H9 (cell line): Measurements from ENCODE around the gene LRRC26. TPM values are rescaled to one million over a fixed set of nuclear protein-coding genes. Genes with fewer than 3 reads are reported as not detected.

Experiments used
- DNase-seq: peaks from one replicate; pipeline ENCODE4 v3.0.0-alpha.2; 2017
- H2AFZ ChIP-seq: one replicate; pipeline ENCODE4 v1.6.1; 2013; ENCODE audit warnings: mild to moderate bottlenecking, low read length, control low read depth, moderate library complexity
- H2AK5ac ChIP-seq: 2 replicates; pipeline ENCODE4 v1.6.1; 2013; ENCODE audit warnings: low read length, control low read depth, mixed read lengths; ENCODE audit not compliant: insufficient read length
- H2BK120ac ChIP-seq: one replicate; pipeline ENCODE4 v1.6.1; 2013; ENCODE audit warnings: low read depth, mild to moderate bottlenecking, low read length, control low read depth, inconsistent platforms; ENCODE audit not compliant: poor library complexity, severe bottlenecking
- H2BK12ac ChIP-seq: 2 replicates; pipeline ENCODE4 v1.6.1; 2013; ENCODE audit warnings: low read length, control low read depth, mixed read lengths, low read depth; ENCODE audit not compliant: insufficient read length
- H2BK15ac ChIP-seq: 2 replicates; pipeline ENCODE4 v1.6.1; 2013; ENCODE audit warnings: low read depth, low read length, control low read depth
- H2BK20ac ChIP-seq: one replicate; pipeline ENCODE4 v1.6.1; 2013; ENCODE audit warnings: low read depth, mild to moderate bottlenecking, low read length, control low read depth, inconsistent platforms; ENCODE audit not compliant: poor library complexity, severe bottlenecking
- H2BK5ac ChIP-seq: 2 replicates; pipeline ENCODE4 v1.6.1; 2013; ENCODE audit warnings: low read length, control low read depth, mixed read lengths; ENCODE audit not compliant: insufficient read length
- H3K14ac ChIP-seq: 2 replicates; pipeline ENCODE4 v1.6.1; 2013; ENCODE audit warnings: low read length, control low read depth; ENCODE audit not compliant: insufficient read depth
- H3K18ac ChIP-seq: 2 replicates; pipeline ENCODE4 v1.6.1; 2013; ENCODE audit warnings: low read depth, mild to moderate bottlenecking, mixed read lengths, low read length, control low read depth; ENCODE audit not compliant: insufficient read length
- H3K23ac ChIP-seq: 2 replicates; pipeline ENCODE4 v1.6.1; 2013; ENCODE audit warnings: low read length, control low read depth, mixed read lengths, low read depth; ENCODE audit not compliant: insufficient read length
- H3K23me2 ChIP-seq: 2 replicates; pipeline ENCODE4 v1.6.1; 2013; ENCODE audit warnings: low read depth, mild to moderate bottlenecking, mixed read lengths, low read length, control low read depth; ENCODE audit not compliant: insufficient read length, poor library complexity, severe bottlenecking
- H3K27ac ChIP-seq: 2 replicates; pipeline ENCODE4 v1.5.1; 2013; ENCODE audit warnings: low read length, control low read depth, mixed read lengths, low read depth; ENCODE audit not compliant: insufficient read length
- H3K27me3 ChIP-seq: 2 replicates; pipeline ENCODE4 v1.6.1; 2013; ENCODE audit warnings: low read length, control low read depth, inconsistent platforms; ENCODE audit not compliant: insufficient read depth
- H3K4ac ChIP-seq: 2 replicates; pipeline ENCODE4 v1.6.1; 2013; ENCODE audit warnings: low read depth, mild to moderate bottlenecking, control low read depth, inconsistent platforms, low read length, moderate library complexity
- H3K4me1 ChIP-seq: 2 replicates; pipeline ENCODE4 v1.6.1; 2013; ENCODE audit warnings: low read length, control low read depth, inconsistent platforms; ENCODE audit not compliant: insufficient read depth
- H3K4me2 ChIP-seq: 2 replicates; pipeline ENCODE4 v1.6.1; 2013; ENCODE audit warnings: low read length, control low read depth, mixed read lengths; ENCODE audit not compliant: insufficient read length, insufficient read depth
- H3K56ac ChIP-seq: 2 replicates; pipeline ENCODE4 v1.6.1; 2013; ENCODE audit warnings: low read depth, mild to moderate bottlenecking, mixed read lengths, low read length, control low read depth; ENCODE audit not compliant: insufficient read length
- H3K79me1 ChIP-seq: 2 replicates; pipeline ENCODE4 v1.6.1; 2013; ENCODE audit warnings: low read depth, mild to moderate bottlenecking, moderate library complexity, low read length, control low read depth, inconsistent platforms; ENCODE audit not compliant: insufficient read depth, poor library complexity, severe bottlenecking
- H3K79me2 ChIP-seq: 2 replicates; pipeline ENCODE4 v1.6.1; 2013; ENCODE audit warnings: low read length, control low read depth, inconsistent platforms; ENCODE audit not compliant: insufficient read depth
- H3K9ac ChIP-seq: 2 replicates; pipeline ENCODE4 v1.6.1; 2013; ENCODE audit warnings: low read length, control low read depth, mixed read lengths; ENCODE audit not compliant: insufficient read length; ENCODE audit errors: extremely low read depth
- H3K9me3 ChIP-seq: one replicate; pipeline ENCODE4 v1.6.1; 2013; ENCODE audit warnings: low read depth, low read length, inconsistent platforms; ENCODE audit not compliant: control insufficient read depth
- H3T11ph ChIP-seq: one replicate; pipeline ENCODE4 v1.6.1; 2013; ENCODE audit warnings: mild to moderate bottlenecking, low read length, control low read depth, inconsistent platforms
- H4K20me1 ChIP-seq: one replicate; pipeline ENCODE4 v1.6.1; 2013; ENCODE audit not compliant: control insufficient read depth, insufficient read length, insufficient read depth
- H4K5ac ChIP-seq: 2 replicates; pipeline ENCODE4 v1.6.1; 2013; ENCODE audit warnings: low read depth, mild to moderate bottlenecking, mixed read lengths, low read length, control low read depth; ENCODE audit not compliant: insufficient read length
- H4K8ac ChIP-seq: replicated peaks from 2 replicates; pipeline ENCODE4 v1.6.1; 2013; ENCODE audit warnings: low read length, control low read depth, mixed read lengths, low read depth; ENCODE audit not compliant: insufficient read length
- H4K91ac ChIP-seq: 2 replicates; pipeline ENCODE4 v1.6.1; 2013; ENCODE audit warnings: low read depth, mild to moderate bottlenecking, moderate library complexity, mixed read lengths, low read length, control low read depth; ENCODE audit not compliant: insufficient read length
- H3K27ac Mint-ChIP-seq, 3 experiments: 2 replicates in 2 of 3; 3 replicates in 1 of 3; pipeline ENCODE4 v1.8.0; 2020 to 2021; ENCODE audit warnings: mixed read lengths in 3 of 3, mild to moderate bottlenecking in 1 of 3, moderate library complexity in 1 of 3
- H3K27me3 Mint-ChIP-seq: 2 replicates; pipeline ENCODE4 v1.8.0; 2021; ENCODE audit warnings: low read depth, mild to moderate bottlenecking, moderate library complexity, mixed read lengths
- H3K36me3 Mint-ChIP-seq, 3 experiments: 2 replicates in 2 of 3; 3 replicates in 1 of 3; pipeline ENCODE4 v1.8.0; 2020 to 2021; ENCODE audit warnings: low read depth in 3 of 3, mixed read lengths in 3 of 3; ENCODE audit not compliant: insufficient read depth in 1 of 3
- H3K4me1 Mint-ChIP-seq, 2 experiments: 2 replicates each; pipeline ENCODE4 v1.8.0; 2020; ENCODE audit warnings: mixed read lengths in 2 of 2
- H3K4me3 Mint-ChIP-seq, 2 experiments: 2 replicates in 1 of 2; 3 replicates in 1 of 2; pipeline ENCODE4 v1.8.0; 2020 to 2021; ENCODE audit warnings: mild to moderate bottlenecking in 2 of 2, mixed read lengths in 2 of 2, moderate library complexity in 1 of 2
- H3K9me3 Mint-ChIP-seq, 2 experiments: 2 replicates in 1 of 2; 3 replicates in 1 of 2; pipeline ENCODE4 v1.8.0; 2020; ENCODE audit warnings: mild to moderate bottlenecking in 2 of 2, mixed read lengths in 2 of 2, moderate library complexity in 1 of 2
- WGBS: extraction: QIAGEN DNeasy Blood & Tissue Kit; methylation state at CpG from one replicate; pipeline ENCODE4 v1.1.7; 2013; ENCODE audit warnings: missing lambda C conversion rate, low lambda C conversion rate, mixed read lengths; ENCODE audit not compliant: insufficient read length; ENCODE audit errors: extremely low coverage; 5-methylcytosine and 5-hydroxymethylcytosine counted together
- total RNA-seq: library from RNA; stranded (reverse); gene quantifications from 2 replicates; pipeline ENCODE4 v1.2.1, GENCODE V29; 2021
- TF ChIP-seq, protein P1 (sequence below): fragments of 200-600 bp; sonication (generic); conservative IDR thresholded peaks from 3 replicates; pipeline ENCODE4 v1.8.0; 2021; ENCODE audit warnings: antibody characterized with exemption, mild to moderate bottlenecking

Gene LRRC26
- total RNA-seq, 1 experiment from 2014 or later = 0.96 TPM

DNA sequence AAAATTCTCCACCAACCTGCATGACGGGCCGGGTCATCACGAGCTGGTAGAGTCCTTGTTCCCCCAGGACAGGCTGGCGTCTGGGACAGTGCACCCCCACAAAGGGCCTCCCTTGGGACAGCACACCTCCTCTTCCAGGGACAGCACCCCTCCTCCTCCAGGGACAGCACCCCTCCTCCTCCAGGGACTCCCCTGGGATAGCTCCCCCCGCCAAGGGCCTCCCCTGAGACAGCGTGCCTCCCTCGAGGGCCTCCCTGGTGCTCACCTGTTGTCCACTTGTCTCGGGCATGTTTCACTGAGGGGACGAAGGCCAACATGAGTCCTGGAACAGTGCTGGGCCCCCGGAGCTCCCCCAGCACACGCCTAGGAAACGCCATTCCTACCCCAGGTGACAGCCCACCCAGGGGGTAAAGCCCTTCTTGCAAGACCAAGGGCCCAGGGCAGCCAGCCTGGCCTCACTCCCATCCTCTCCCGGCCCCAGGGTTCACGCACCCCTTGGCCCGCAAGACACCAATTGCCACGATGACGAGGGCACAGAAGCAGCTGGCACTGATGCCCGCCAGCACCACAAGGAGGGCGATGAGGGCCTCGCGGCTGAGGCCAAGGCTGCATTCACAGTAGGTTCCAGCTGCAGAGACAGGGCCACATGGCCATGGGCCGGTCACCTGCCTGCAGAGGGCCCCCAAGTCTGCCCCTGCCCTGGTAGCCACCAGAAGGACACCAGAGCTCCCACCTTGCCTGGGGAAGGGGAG lies 1.5 kb upstream of the LRRC26 start:
- Histone ChIP-seq H2AFZ (no peak overlapping the region), H2BK12ac (no peak overlapping the region), H2AK5ac (no peak overlapping the region), H4K20me1 (no peaks in the 10 kb centered on the region), H2BK15ac (no peak overlapping the region), H3K14ac (no peak overlapping the region; the same call in 1 of the 2 replicates), H2BK120ac (no peak overlapping the region), H3T11ph (no peak overlapping the region), H3K56ac (no peak overlapping the region), H3K79me1 (no peaks in the 10 kb centered on the region), H4K91ac (no peak overlapping the region), H3K4me2 (no peak overlapping the region), H4K8ac (no peak overlapping the region), H3K9me3 (no peaks in the 10 kb centered on the region), H3K23me2 (peaks cover 4% of the 10 kb centered on the region), H2BK5ac (no peak overlapping the region), H3K4me1 (no peaks in the 10 kb centered on the region), H4K5ac (no peak overlapping the region), H3K23ac (no peak overlapping the region), H3K79me2 (no peaks in the 10 kb centered on the region), H3K18ac (no peak overlapping the region), H2BK20ac (no peak overlapping the region), H3K9ac (no peak overlapping the region), H3K27me3 (peaks cover 31% of the 10 kb centered on the region; the same call in 1 of the 2 replicates), H3K4ac (no peak overlapping the region), H3K27ac (no peak overlapping the region)
- H3K4me3 Mint-ChIP-seq = no peak overlapping the region
- no CpG with 5 or more reads among the region's 22 CpGs for WGBS
- H3K9me3 Mint-ChIP-seq = no peaks in the 10 kb centered on the region
- H3K36me3 Mint-ChIP-seq = no peaks in the 10 kb centered on the region
- no peak overlapping the region; a peak in 1 of 7 replicates for H3K27ac Mint-ChIP-seq
- peaks cover 84% of the 10 kb centered on the region for H3K27me3 Mint-ChIP-seq
- peaks cover 3 to 12% of the 10 kb centered on the region in 2 experiments for H3K4me1 Mint-ChIP-seq
- no peak for DNase-seq
- TF ChIP-seq, protein P1, sequence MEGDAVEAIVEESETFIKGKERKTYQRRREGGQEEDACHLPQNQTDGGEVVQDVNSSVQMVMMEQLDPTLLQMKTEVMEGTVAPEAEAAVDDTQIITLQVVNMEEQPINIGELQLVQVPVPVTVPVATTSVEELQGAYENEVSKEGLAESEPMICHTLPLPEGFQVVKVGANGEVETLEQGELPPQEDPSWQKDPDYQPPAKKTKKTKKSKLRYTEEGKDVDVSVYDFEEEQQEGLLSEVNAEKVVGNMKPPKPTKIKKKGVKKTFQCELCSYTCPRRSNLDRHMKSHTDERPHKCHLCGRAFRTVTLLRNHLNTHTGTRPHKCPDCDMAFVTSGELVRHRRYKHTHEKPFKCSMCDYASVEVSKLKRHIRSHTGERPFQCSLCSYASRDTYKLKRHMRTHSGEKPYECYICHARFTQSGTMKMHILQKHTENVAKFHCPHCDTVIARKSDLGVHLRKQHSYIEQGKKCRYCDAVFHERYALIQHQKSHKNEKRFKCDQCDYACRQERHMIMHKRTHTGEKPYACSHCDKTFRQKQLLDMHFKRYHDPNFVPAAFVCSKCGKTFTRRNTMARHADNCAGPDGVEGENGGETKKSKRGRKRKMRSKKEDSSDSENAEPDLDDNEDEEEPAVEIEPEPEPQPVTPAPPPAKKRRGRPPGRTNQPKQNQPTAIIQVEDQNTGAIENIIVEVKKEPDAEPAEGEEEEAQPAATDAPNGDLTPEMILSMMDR = no peak
